Left lung (tissue), 10 donors: Measurements from ENCODE around the gene LRRC3. TPM values are rescaled to one million over a fixed set of nuclear protein-coding genes. Genes with fewer than 3 reads are reported as not detected.

Experiments
- ATAC-seq: fragments of 200-7000 bp; cut with Tn5 transposase; one replicate; pipeline ENCODE4 v1.9.1; 2020; ENCODE audit warnings: moderate library complexity
- DNase-seq, 4 donors: peaks; one replicate each; pipeline ENCODE4 v3.0.0-alpha.2; 2013 to 2020
- H3K27ac ChIP-seq, 2 donors: fragments of 200-600 bp; sonication (generic) in 1 of 2; one replicate each; pipeline versions ENCODE4 v1.5.0 to v1.8.0; 2020 to 2021
- H3K27me3 ChIP-seq, 2 donors: fragments of 200-600 bp; sonication (generic) in 1 of 2; one replicate each; pipeline versions ENCODE4 v1.5.0 to v1.8.0; 2020 to 2021
- H3K36me3 ChIP-seq, 2 donors: fragments of 200-600 bp; sonication (generic) in 1 of 2; one replicate each; pipeline versions ENCODE4 v1.5.0 to v1.8.0; 2020 to 2021
- H3K4me1 ChIP-seq, 2 donors: fragments of 200-600 bp; one replicate each; pipeline ENCODE4 v1.8.0; 2021
- H3K4me3 ChIP-seq, 2 donors: fragments of 200-600 bp; sonication (generic) in 1 of 2; one replicate each; pipeline versions ENCODE4 v1.5.0 to v1.8.0; 2020 to 2021; ENCODE audit warnings: mild to moderate bottlenecking in 1 of 2
- H3K9me3 ChIP-seq, 2 donors: fragments of 200-600 bp; sonication (generic) in 1 of 2; one replicate each; pipeline versions ENCODE4 v1.5.0 to v1.8.0; 2020 to 2021
- intact Hi-C, 2 donors: fragments of 100-400 bp; cut with DNase I; formaldehyde crosslinking; loops; one replicate each; pipeline versions ENCODE4 v1.11.2 to v1.14.2; 2022
- polyA plus RNA-seq, 6 donors: library from polyadenylated mRNA; unstranded; fragments of 120-200 nt; gene quantifications; one replicate each; pipeline ENCODE4 v1.2.1, GENCODE V29; 2013; ENCODE audit not compliant: insufficient read length in 6 of 6
- total RNA-seq, 2 donors: library from RNA; stranded (reverse); fragmentation: NEBNext Ultra II Directional; extraction: Animal tissue kit (Norgen Biotek cat#: 25700); gene quantifications; one replicate each; pipeline ENCODE4 v1.2.1, GENCODE V29; 2021
- TF ChIP-seq, protein P1 (sequence below), 2 donors: fragments of 200-600 bp; sonication (generic) in 1 of 2; IDR thresholded peaks; one replicate each; pipeline versions ENCODE4 v1.5.0 to v1.8.0; 2021; ENCODE audit warnings: antibody characterized with exemption in 2 of 2
- donor health status: DM: no; HTN: yes; CAD: no.
- donor health status: DM: no; HTN: no; CAD: no.

LRRC3 gene
- total and polyA plus RNA-seq, 8 donors: 2.4 to 7.0 (median 6.0) TPM

DNA sequence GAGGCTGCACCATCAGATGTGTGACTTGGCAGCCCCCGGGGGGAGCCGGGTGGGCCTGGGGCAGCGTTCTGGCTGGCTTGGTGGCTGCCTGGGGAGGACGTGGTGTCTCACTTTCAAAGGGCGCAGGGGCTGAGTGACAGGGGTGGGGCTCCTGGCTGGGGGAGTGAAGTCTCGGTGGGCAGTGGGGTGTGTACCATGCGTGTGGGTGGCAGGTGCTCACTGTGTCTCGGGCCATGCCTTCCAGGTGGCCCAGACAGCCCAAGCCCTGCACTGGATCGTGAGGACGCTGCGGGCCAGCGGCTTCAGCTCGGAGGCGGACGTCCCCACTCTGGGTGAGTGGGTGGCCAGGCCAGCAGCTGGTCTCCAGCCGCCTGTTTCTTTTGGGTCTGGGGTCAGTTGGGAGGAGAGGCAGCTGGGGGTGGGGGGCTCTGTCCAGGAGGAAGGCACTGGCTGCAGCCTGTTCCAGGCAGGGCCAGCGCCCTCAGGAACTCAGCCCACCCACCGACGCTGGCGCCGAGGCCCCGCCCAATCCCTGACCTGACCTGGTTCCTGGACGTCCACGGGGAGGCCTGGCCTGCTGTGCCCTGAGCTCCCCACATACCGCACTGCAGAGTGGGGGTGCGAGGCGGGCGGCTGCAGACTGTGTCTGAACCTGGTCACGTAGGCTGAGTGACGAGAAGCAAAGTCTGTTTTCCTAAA, 30.6 kb upstream of the LRRC3 start:
- TF ChIP-seq, protein P1, sequence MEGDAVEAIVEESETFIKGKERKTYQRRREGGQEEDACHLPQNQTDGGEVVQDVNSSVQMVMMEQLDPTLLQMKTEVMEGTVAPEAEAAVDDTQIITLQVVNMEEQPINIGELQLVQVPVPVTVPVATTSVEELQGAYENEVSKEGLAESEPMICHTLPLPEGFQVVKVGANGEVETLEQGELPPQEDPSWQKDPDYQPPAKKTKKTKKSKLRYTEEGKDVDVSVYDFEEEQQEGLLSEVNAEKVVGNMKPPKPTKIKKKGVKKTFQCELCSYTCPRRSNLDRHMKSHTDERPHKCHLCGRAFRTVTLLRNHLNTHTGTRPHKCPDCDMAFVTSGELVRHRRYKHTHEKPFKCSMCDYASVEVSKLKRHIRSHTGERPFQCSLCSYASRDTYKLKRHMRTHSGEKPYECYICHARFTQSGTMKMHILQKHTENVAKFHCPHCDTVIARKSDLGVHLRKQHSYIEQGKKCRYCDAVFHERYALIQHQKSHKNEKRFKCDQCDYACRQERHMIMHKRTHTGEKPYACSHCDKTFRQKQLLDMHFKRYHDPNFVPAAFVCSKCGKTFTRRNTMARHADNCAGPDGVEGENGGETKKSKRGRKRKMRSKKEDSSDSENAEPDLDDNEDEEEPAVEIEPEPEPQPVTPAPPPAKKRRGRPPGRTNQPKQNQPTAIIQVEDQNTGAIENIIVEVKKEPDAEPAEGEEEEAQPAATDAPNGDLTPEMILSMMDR (IDR thresholded peaks at IDR 0.05): no peak
- H3K9me3 ChIP-seq: peaks cover 0 to 12% of the 10 kb centered on the region in 2 donors
- no peak overlapping the region for H3K27ac ChIP-seq
- DNase-seq: peak in 2 of 4 donors; percentile 11 to 65
- no peak for ATAC-seq
- H3K4me1 ChIP-seq: no peaks in the 10 kb centered on the region
- H3K27me3 ChIP-seq: peaks cover 0 to 25% of the 10 kb centered on the region in 2 donors
- H3K4me3 ChIP-seq: no peak overlapping the region
- intact Hi-C loops: no loop called here
- H3K36me3 ChIP-seq: peaks cover 0 to 73% of the 10 kb centered on the region in 2 donors

DNA sequence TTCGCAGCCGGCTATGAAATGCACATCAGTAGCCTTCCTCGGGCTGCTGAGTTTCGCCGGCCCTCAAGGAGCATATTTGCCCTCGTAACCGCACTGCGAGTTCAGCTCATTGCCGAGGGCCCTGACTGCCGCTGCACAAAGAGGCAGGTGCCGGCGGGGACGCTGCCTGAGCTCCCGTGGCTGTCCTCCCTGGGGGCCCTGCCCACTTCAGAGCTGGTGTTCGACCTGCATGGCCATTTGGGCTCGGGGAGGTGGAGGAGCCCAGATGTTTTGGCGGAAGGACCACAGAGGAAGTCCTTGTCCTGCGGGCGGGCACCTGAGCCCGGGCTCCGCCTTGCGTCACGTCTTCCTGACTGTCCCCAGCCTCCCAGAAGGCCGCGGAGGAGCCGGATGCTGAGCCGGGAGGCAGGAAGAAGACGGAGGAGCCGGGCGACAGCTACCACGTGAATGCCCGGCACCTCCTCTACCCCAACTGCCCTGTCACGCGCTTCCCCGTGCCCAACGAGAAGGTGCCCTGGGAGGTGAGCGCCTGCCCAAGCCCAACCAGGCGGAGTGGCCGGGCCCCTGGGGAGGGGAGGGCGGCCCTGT, 29.9 kb upstream of the LRRC3 start:
- intact Hi-C loops: no loop called here
- H3K27me3 ChIP-seq: peaks cover 0 to 25% of the 10 kb centered on the region in 2 donors
- TF ChIP-seq, protein P1 (IDR thresholded peaks at IDR 0.05): no peak
- no peak overlapping the region for H3K27ac ChIP-seq
- ATAC-seq (no peak), DNase-seq (peak in 2 of 4 donors; percentile 28 to 74)
- peaks cover 0 to 17% of the 10 kb centered on the region in 2 donors for H3K9me3 ChIP-seq
- peaks cover 0 to 68% of the 10 kb centered on the region in 2 donors for H3K36me3 ChIP-seq
- H3K4me3 ChIP-seq: no peak overlapping the region
- no peaks in the 10 kb centered on the region for H3K4me1 ChIP-seq

- Histone ChIP-seq H3K4me1 (no peaks in the 10 kb centered on the region), H3K27ac (no peak overlapping the region), H3K36me3 (peaks cover 0 to 61% of the 10 kb centered on the region in 2 donors), H3K27me3 (peaks cover 0 to 25% of the 10 kb centered on the region in 2 donors), H3K9me3 (peaks cover 0 to 22% of the 10 kb centered on the region in 2 donors), H3K4me3 (no peak overlapping the region)
- DNase-seq (peak in 2 of 4 donors; percentile 28 to 49), ATAC-seq (no peak)
- TF ChIP-seq, protein P1 (IDR thresholded peaks at IDR 0.05): no peak
- intact Hi-C loops: no loop called here
Measured at GRCh38 chr21:44425895-44426662, 29.2 kb upstream of the LRRC3 start.

GRCh38 chr21:44426663-44427191, 28.6 kb upstream of the LRRC3 start:
- peaks cover 0 to 22% of the 10 kb centered on the region in 2 donors for H3K9me3 ChIP-seq
- TF ChIP-seq, protein P1 (IDR thresholded peaks at IDR 0.05): no peak
- ATAC-seq (no peak), DNase-seq (peak in 2 of 4 donors; percentile 16 to 65)
- peaks cover 0 to 57% of the 10 kb centered on the region in 2 donors for H3K36me3 ChIP-seq
- H3K27ac ChIP-seq: no peak overlapping the region
- no peak overlapping the region for H3K4me3 ChIP-seq
- intact Hi-C loops: no loop called here
- no peaks in the 10 kb centered on the region for H3K4me1 ChIP-seq
- H3K27me3 ChIP-seq: peaks cover 0 to 25% of the 10 kb centered on the region in 2 donors
